Activated CD4-positive, CD25-positive, alpha-beta regulatory T cell treated with anti-CD3 and anti-CD28 coated beads, Interleukin-2, amount 50 U/mL, for 16 hours (primary cell): ENCODE results near the gene PRKAG3.

Experiments
- DNase-seq: peaks from one replicate; pipeline ENCODE4 v3.0.0-alpha.2; 2020; ENCODE audit warnings: low read depth, low spot score

Gene PRKAG3

DNA sequence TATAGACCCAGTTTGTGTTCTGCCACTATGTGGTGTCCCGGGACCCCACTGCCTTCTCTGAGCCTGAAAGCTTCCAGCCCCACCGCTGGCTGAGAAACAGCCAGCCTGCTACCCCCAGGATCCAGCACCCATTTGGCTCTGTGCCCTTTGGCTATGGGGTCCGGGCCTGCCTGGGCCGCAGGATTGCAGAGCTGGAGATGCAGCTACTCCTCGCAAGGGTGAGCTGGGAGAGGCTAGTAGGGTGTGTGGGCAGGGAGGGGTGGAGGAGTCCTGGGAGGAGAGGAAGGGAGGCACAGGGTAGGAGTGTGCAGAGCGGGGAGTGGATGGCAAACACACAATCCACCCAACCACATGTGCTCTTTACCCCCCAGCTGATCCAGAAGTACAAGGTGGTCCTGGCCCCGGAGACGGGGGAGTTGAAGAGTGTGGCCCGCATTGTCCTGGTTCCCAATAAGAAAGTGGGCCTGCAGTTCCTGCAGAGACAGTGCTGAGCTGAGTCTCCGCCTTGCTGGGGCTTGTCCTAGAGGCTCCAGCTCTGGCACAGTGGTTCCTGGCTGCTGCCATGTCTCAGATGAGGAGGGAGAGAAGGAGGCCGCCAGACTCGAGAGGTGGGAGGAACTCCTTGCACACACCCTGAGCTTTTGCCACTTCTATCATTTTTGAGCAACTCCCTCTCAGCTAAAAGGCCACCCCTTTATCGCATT is 16.9 kb downstream of the PRKAG3 start:
- no peak for DNase-seq

DNA sequence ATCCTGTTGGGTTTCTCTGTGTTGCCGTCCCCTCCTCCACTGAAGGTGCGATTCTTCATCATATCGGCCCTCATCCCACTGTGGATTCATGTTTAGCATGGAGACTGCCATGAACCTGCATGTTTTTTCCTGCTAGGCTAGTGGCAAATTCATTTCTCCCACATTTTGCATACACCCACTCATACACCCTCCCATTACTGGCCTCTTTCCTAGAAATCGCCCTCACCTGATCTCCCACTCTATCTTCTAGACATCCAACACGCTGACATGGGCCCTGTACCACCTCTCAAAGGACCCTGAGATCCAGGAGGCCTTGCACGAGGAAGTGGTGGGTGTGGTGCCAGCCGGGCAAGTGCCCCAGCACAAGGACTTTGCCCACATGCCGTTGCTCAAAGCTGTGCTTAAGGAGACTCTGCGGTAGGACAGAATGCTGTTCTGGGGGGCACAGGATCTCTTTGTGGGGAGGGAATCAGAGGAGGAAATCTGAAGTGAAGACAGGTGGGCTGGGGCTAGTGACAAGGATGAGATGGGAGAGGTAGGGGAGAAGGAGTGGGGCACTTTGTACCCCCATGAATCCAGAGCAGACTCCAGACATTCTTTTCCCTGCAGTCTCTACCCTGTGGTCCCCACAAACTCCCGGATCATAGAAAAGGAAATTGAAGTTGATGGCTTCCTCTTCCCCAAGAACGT is 17.7 kb downstream of the PRKAG3 start:
- no peak for DNase-seq

DNA sequence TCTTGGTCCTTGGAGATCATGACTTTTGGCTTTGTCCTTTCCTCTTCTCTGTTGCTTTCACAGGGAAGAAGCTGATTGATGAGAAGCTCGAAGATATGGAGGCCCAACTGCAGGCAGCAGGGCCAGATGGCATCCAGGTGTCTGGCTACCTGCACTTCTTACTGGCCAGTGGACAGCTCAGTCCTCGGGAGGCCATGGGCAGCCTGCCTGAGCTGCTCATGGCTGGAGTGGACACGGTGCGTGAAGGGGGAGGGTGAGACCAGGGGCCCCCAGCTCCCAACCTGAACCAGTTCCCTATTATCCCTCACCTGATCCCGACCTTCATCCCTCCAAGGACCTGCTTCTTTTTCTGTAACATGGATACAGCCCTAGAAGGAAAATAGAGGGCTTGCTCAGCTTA is 18.7 kb downstream of the PRKAG3 start:
- DNase-seq = no peak

DNA sequence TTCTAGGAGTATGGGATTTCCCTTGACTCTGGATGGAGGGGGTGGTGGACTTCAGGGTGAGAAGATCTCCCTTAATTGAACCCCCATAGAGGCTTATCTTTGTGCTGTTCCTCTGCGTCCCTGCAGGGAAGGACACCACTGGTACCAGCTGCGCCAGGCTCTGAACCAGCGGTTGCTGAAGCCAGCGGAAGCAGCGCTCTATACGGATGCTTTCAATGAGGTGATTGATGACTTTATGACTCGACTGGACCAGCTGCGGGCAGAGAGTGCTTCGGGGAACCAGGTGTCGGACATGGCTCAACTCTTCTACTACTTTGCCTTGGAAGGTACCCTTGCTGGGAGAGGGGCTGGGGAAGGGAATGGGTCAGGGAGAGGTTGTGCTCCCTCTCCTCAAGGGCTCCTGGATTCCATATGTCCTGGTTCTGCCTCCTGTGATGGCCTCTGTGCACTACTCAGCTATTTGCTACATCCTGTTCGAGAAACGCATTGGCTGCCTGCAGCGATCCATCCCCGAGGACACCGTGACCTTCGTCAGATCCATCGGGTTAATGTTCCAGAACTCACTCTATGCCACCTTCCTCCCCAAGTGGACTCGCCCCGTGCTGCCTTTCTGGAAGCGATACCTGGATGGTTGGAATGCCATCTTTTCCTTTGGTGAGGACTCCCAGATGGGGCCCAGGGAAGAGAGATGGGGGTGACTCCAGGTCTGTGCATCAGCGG is 19.3 kb downstream of the PRKAG3 start:
- no peak for DNase-seq

DNA sequence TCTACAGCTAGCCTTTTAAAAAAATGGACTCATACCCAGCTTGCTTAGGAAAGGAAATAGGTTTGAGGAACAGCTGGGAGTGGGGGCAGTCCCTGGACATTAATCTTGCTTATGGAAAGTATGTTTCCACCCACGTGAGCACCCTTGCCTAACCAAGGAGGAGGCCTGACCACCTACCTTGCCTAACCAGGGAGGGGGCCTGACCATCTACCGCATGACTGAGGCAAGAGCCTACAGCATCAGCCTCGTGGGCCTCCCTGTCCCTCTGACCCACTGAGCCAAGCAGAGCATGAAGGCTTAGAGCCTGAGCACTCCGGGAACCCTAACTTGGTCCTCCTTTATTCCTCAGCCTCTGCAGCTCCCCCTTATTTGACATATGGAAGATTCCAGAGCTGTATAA is 20.2 kb downstream of the PRKAG3 start:
- no peak for DNase-seq

DNA sequence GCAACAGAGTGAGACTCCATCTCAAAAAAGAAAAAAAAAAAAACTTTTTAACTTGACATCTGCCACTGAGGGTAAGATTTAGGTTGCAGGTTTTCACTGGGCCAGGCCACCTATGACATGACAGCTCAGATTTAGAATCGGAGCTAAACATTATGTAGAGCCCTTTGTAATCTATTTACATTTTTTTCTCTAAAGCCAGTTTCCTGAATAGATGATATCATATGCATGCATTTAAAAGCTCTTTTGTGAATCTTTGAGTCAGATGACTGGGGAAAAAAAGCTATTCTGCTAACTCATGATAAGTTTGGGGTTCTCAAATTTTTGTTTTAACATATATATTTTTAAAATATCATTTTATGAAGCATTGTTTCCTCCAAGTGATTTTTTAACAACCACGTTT is 21.3 kb downstream of the PRKAG3 start:
- no peak for DNase-seq

DNA sequence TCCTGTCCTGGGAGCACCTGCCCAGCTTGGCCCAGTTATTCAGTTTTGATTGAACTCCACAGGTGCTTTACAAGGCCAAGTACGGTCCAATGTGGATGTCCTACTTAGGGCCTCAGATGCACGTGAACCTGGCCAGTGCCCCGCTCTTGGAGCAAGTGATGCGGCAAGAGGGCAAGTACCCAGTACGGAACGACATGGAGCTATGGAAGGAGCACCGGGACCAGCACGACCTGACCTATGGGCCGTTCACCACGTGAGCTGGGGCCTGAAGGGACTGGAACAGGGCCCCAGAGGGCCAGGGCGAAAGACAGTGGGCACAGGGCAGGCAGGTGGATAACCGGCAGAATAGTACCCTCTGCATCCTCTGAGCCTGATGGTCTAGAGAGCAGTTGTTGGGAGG is 22.1 kb downstream of the PRKAG3 start:
- DNase-seq = no peak

DNA sequence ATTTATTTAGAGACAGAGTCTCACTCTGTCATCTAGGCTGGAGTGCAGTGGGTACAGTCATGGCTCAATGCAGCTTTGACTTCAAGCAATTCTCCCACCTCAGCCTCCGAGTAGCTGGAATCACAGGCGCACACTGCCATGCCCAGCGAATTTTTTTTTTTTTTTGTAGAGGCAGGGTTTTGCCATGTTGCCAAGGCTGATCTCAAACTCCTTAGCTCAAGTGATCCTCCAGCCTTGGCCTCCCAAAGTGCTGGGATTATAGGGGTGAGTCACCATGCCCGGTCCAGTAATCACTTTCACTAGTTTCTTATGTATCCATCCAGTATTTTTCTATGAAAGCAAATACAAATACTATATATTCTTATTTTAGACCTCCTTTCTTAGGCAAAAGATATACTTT is 24.0 kb downstream of the PRKAG3 start:
- no peak for DNase-seq

DNA sequence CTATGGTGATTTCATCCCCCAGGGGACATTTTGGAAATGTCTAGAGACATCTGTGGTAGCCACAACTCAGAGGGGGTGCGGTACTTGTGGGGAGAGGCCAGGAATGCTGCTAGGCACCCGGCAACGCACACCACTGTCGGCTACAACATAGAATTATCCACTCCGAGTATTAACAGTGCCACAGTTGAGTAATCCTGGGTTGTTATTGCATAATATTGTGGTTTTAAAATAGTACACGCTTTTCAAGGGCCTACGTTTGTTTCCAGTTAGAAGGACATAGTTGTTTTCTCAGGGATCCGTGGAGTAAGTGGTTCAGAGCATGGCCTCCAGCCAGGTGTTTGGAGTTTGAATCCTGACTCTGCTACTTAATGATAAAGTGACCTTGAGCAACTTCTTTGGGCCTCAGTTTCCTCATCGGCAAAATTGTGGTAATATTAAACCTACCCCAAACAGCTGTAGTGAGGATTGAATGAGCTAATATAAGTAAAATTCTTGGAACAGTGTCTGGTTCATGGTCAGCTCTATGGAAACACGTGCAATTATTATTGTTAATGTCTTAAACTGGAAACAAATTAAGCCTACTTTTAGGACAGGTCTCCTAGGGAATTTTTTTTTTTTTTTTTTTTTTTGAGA is 25.1 kb downstream of the PRKAG3 start:
- DNase-seq = no peak

DNA sequence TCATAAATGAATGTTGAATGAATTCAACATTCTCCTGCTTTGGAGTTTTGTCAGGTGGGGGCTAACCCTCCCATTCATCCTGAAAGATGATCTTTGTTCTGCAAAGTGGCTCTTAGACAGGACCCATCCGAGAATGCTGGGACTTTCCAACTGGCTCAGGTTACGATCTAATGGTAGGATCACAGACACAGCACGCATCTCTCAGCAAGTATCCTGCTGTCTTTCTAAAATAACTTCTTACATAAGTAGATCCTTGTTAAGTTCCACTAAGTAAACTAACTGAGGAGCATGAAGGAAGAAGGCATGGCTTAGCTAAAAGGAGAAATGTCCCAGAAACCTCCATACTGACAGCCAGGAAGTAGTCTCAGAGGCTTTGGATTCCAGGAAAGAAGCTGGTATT is 26.0 kb downstream of the PRKAG3 start:
- DNase-seq = no peak

DNA sequence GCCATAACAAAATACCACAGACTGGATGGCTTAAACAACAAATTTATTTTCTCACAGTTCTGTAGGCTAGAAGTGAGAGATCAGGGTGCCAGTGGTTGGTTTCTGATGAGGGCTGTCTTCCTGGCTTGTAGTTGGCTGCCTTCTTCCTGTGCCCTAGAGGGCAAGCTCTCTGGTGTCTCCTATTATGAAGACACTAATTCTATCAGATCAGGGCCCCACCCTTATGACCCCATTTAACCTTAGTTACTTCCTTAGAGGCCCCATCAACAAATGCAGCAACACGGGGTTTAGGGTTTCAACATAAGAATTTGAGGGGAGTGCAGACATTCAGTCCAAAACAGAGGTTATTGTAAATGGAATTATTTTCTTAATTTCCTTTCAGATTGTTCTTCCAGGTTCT is 26.8 kb downstream of the PRKAG3 start:
- DNase-seq = no peak

DNA sequence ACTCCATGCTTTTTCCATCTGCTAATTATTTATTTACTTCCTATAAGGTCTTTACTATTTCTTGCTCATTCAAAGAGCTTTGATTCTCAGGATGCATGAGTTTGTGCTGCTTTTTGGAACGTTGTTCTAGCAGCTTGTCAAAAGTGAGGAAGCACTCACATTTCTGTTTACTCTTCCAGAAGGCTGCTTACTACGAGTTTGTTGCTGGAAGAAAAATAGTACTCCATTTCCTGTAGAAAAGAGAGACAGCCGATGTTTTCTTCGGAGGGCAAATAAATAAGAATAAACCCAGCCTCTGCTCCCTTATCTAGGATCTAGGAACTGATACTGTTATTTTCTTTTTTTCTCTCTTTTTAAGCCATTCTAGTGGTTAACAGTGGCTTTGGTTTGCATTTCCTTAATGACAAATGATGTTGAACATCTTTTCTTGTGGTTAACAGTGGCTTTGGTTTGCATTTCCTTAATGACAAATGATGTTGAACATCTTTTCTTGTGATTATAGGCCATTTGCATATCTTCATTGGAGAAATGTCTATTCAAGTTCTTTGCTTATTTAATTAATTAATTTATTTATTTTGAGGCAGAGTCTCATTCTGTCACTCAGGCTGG is 29.1 kb downstream of the PRKAG3 start:
- DNase-seq = no peak

DNA sequence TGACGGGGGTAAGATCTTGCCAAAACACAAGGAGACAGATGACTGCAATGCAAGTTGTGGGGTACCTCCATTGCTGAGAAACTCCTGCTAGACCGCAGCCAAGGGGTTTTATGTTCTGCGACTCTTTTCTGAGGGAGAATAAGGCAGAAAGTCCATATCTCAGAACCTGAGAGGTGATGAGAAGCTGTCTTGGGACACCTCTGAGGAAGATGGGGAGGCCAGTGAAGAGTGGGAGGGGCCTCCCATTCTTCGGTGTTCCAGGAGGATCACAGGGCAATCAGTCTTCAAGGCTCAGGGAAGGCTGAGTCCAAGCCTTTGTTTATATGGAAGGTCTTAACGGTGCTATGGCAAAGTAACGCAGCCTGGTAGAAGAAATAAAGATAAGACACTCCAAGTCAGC is 31.6 kb downstream of the PRKAG3 start:
- no peak for DNase-seq

DNA sequence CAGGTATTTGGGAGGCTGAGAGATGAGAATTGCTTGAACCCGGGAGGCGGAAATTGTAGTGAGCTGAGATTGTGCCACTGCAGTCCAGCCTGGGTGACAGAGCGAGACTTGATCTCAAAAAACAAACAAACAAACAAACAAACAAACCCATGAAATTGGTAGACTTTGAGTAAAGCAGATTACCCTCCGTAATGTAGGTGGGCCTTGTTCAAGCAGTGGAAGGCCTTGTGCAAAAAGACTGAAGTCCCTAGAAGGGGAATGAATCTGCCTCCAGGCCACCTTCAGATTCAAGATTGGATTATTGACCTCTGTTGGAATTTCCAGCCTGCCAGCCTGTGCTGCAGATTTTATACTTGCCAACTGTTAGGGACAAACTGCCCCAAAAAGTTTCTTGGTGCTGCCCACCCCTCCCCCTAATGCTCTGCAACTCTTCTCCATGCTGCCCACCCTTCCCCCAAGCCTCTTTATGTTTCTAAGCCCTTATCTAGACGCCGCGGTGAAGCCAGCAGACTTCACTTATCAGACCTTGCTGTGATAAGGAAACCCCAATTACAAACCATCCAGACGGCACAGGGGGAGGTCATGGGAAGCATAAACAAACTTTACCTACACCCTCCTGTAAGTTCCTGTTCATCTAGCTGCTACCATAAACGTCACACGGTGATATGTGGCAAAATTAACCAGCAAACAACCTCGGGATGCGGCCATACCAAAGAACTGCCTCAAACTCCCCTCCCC is 32.7 kb downstream of the PRKAG3 start:
- DNase-seq = no peak

DNA sequence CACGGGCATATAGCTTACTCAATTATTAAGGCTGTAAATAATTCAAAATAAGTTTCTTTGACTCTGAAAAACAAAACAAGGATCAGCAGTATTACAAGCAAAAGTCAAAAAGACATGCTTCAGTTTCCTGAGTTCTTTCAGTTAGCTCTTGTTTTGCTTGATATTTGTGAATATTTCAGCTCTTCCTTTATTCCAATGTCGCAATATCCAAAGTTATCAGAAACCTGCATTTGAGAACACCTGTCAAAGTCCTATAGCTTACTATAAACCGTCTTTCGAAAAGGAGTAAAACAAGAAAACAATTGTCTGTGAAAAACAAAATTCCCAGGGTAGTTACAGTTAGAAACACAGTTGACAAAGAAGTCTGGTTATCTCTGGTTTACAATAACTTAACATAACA is 34.9 kb downstream of the PRKAG3 start:
- no peak for DNase-seq

DNA sequence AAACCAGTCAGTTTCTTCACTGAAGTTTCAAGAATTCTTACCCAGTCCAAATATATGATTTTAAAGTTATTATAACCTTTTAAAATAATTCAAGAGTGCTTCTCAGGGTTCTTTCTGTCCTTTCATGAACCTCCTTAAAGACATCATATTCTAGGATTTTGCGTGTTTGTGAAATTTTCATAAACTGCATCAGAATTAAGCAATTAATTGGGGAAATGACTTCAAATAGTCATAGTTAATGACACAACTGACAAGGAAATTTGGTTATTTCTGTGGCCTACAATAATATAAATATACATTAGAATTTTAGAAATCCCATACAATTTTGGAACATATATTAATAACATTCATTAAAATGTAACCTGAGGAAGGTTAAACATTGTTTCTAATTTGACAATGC is 39.2 kb downstream of the PRKAG3 start:
- no peak for DNase-seq

DNA sequence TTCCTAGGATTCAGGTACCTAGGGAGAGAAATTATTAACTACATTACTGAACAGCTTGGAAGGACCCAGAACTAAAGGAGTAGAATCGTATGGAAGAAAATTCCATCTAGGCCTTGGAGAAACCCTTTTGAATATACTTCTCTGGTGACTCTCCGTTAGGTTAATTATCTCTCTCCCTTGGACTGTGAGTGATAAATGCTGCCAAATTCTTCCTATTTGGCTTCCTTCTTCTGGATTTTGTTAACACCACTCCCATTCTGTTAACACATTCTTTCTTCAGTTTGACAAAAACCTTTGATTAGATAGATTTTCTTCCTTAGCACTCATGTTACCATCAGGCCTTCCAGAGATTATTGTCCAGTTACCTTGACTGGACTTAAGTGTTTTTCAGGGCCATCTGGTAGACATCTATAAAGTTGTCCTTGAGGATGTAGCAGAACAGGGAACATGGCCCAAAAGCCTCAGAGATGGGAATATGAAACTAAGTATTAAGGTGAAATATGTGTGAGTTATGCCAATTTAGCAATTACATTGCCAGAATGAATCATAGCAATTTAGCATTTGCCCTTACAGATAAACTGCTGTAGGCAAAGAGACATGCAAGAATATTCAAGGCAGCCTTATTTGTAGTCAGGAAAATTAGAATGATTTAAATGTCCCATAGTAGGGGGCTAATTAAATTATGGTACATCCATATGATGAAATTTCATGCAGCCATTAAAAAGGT is 42.9 kb downstream of the PRKAG3 start:
- no peak for DNase-seq

DNA sequence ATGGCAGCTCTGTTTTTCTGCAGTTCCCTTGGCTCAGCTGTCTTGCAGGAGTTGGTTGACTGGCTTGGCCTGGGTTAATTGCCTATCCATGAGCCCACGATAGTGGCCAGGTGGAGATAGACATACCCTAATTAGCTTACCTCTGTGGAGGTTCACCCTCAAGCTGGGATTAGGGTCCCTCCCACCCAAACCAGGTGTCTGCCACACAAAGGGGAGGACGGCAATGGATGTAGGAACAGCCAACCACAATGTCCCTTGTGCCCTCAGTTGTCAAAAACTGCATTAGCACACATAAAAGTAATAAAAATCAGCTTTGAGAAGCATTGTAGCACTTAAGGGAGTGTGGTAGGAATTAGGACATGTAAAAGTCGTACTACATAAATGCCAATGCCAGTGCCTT is 45.5 kb downstream of the PRKAG3 start:
- DNase-seq = no peak

DNA sequence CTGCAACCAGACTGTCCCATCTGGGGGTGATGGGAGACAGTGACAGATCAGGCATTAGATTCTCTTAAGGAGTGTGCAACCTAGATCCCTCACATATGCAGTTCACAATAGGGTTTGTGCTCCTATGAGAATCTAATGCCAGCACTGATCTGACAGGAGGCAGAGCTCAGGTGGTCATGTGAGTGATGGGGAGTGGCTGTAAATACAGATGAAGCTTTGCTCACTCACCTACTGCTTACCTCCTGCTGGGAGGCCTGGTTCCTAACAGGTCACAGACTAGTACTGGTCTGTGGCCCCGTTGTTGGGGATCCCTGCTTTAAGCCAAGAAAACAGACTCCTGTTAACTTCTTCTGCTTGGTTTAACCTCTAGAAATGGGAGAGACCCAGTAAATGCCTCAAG is 46.5 kb downstream of the PRKAG3 start:
- no peak for DNase-seq

DNA sequence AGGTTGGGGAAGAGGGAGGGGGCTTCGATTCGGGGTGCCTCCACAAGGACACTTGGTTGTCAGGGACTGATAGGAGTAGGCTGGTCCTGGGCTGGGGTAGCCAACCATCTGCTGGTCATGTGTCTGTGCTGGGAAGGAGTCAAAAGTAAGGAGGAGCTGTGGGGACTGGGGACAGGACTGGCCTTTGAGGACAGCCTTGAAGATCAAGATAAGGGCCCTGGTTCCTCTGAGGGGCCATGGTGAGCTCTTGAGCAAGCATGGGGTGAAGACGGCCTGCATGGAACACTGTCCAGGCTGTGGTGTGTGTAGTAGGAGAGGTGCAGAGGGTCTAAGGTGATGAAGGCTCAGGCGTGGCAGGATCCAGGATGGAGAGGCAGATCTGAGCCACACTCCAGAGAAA is 47.9 kb downstream of the PRKAG3 start:
- no peak for DNase-seq

DNA sequence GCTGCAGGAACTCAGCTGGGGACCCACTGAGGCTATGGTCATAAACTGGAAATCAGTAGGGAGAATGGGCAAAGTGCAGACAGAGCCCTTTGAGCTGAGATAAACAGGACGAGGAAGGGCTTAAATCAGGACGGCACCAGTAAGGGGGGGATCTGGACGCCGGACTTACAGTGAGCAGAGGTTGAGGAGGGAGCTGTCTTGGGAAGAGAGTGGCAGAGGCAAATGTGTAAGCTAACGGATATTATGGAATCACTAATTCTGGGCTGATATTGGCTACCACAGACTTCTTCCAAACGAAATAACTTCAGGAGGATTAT is 49.1 kb downstream of the PRKAG3 start:
- no peak for DNase-seq
